ENCODE results near the gene CACNA1E. TPM values are rescaled to one million over a fixed set of nuclear protein-coding genes. Genes with fewer than 3 reads are reported as not detected.

The CACNA1E gene
- total RNA-seq, 2 donors from 2014 or later, result 0.02 TPM; not detected in 1

GRCh38 chr1:181730606-181731005 is 247.3 kb downstream of the CACNA1E start:
- Mint-ChIP-seq H3K36me3 (ENCODE audit: insufficient read depth in 2 of 2) (no peaks in the 10 kb centered on the region), H3K27me3 (ENCODE audit: low read depth) (peaks cover 14% of the 10 kb centered on the region), H3K4me3 (no peak overlapping the region), H3K27ac (no peak overlapping the region), H3K4me1 (ENCODE audit: low read depth) (no peaks in the 10 kb centered on the region), H3K9me3 (no peaks in the 10 kb centered on the region)
- ATAC-seq (replicated peaks in 1 of 2) (no peak), DNase-seq (no peak)

DNA sequence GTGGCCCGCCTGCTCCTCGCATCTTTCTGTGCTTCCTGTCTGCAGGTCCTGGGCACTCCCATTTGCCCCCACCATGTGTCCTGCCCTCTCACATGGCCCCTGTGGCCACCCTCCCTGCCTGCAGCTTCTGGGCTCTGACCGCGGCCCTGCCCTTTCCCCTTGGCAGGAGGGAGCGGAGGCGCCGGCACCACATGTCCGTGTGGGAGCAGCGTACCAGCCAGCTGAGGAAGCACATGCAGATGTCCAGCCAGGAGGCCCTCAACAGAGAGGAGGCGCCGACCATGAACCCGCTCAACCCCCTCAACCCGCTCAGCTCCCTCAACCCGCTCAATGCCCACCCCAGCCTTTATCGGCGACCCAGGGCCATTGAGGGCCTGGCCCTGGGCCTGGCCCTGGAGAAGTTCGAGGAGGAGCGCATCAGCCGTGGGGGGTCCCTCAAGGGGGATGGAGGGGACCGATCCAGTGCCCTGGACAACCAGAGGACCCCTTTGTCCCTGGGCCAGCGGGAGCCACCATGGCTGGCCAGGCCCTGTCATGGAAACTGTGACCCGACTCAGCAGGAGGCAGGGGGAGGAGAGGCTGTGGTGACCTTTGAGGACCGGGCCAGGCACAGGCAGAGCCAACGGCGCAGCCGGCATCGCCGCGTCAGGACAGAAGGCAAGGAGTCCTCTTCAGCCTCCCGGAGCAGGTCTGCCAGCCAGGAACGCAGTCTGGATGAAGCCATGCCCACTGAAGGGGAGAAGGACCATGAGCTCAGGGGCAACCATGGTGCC is 249.1 kb downstream of the CACNA1E start:
- ATAC-seq (replicated peaks in 1 of 2), result no peak
- H3K4me1 Mint-ChIP-seq (ENCODE audit: low read depth), result no peaks in the 10 kb centered on the region
- peaks cover 26% of the 10 kb centered on the region for H3K27me3 Mint-ChIP-seq (ENCODE audit: low read depth)
- H3K4me3 Mint-ChIP-seq, result no peak overlapping the region
- H3K27ac Mint-ChIP-seq, result no peak overlapping the region
- H3K36me3 Mint-ChIP-seq (ENCODE audit: insufficient read depth in 2 of 2), result no peaks in the 10 kb centered on the region
- no peaks in the 10 kb centered on the region for H3K9me3 Mint-ChIP-seq
- no peak for DNase-seq

DNA sequence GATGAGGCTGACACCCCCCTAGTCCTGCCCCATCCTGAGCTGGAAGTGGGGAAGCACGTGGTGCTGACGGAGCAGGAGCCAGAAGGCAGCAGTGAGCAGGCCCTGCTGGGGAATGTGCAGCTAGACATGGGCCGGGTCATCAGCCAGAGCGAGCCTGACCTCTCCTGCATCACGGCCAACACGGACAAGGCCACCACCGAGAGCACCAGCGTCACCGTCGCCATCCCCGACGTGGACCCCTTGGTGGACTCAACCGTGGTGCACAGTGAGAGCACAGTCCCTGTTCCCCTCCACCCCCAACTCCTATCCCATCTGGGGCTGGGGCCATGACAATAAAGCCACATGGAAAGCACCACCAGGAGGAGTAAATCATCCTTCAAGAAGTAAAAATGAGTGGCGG is 250.2 kb downstream of the CACNA1E start:
- DNase-seq (no peak), ATAC-seq (replicated peaks in 1 of 2) (no peak)
- H3K9me3 Mint-ChIP-seq, result no peaks in the 10 kb centered on the region
- no peaks in the 10 kb centered on the region for H3K4me1 Mint-ChIP-seq (ENCODE audit: low read depth)
- H3K4me3 Mint-ChIP-seq, result no peak overlapping the region
- peaks cover 26% of the 10 kb centered on the region for H3K27me3 Mint-ChIP-seq (ENCODE audit: low read depth)
- no peak overlapping the region for H3K27ac Mint-ChIP-seq
- no peaks in the 10 kb centered on the region for H3K36me3 Mint-ChIP-seq (ENCODE audit: insufficient read depth in 2 of 2)

DNA sequence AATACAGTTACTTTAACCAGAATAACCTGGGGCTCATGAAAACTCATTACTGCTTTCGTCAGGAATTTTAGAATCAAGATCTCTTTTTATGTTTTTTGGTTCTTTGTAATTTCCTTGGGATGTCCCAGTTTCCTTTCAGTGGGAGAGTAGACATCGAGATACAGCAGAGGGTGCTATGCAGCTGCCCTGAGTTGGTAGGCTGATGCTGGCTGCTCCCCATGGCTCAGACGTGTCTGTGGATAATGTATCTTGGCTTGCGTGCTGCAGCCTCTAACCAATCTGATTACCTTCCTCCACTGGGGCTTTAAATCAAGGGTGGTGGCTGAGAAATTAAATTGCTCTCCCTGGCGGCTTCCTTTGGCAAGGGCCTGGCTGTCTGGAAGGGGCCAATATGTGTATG is 253.7 kb downstream of the CACNA1E start:
- Mint-ChIP-seq H3K36me3 (ENCODE audit: insufficient read depth in 2 of 2) (no peaks in the 10 kb centered on the region), H3K4me1 (ENCODE audit: low read depth) (no peaks in the 10 kb centered on the region), H3K27ac (no peak overlapping the region), H3K27me3 (ENCODE audit: low read depth) (peaks cover 26% of the 10 kb centered on the region), H3K9me3 (no peaks in the 10 kb centered on the region), H3K4me3 (no peak overlapping the region)
- no peak for ATAC-seq (replicated peaks in 1 of 2)
- DNase-seq, result no peak

DNA sequence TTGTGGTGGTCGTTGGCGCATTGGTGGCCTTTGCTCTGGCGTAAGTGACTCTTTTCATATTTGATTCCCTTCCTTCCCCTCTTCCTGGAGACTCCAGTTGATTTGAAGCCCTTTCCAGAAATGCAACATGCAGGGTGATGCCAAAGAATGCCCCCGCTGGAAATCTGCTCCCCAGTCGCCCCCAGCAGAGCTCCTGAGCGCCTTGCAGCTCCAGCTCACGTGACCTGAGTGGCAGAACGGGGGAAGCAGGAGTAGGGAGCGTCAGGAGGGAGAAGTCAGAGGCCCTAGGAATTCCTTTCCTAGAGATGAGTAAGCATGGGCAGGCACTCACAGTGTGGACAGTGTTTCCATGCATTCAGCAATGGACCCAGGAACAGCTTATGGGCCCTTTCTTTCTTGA is 255.9 kb downstream of the CACNA1E start:
- Mint-ChIP-seq H3K27ac (no peak overlapping the region), H3K9me3 (no peaks in the 10 kb centered on the region), H3K27me3 (ENCODE audit: low read depth) (peaks cover 32% of the 10 kb centered on the region), H3K36me3 (ENCODE audit: insufficient read depth in 2 of 2) (no peaks in the 10 kb centered on the region), H3K4me1 (ENCODE audit: low read depth) (no peaks in the 10 kb centered on the region), H3K4me3 (no peak overlapping the region)
- DNase-seq (no peak), ATAC-seq (replicated peaks in 1 of 2) (no peak)

GRCh38 chr1:181742426-181742825 is 259.1 kb downstream of the CACNA1E start:
- Mint-ChIP-seq H3K4me1 (ENCODE audit: low read depth) (no peaks in the 10 kb centered on the region), H3K27me3 (ENCODE audit: low read depth) (peaks cover 11% of the 10 kb centered on the region), H3K9me3 (no peaks in the 10 kb centered on the region), H3K27ac (no peak overlapping the region), H3K4me3 (no peak overlapping the region), H3K36me3 (ENCODE audit: insufficient read depth in 2 of 2) (no peaks in the 10 kb centered on the region)
- DNase-seq, result no peak
- ATAC-seq (replicated peaks in 1 of 2), result no peak

- Mint-ChIP-seq H3K27ac (no peak overlapping the region), H3K9me3 (no peaks in the 10 kb centered on the region), H3K4me1 (ENCODE audit: low read depth) (no peaks in the 10 kb centered on the region), H3K4me3 (no peak overlapping the region), H3K27me3 (ENCODE audit: low read depth) (peaks cover 11% of the 10 kb centered on the region), H3K36me3 (ENCODE audit: insufficient read depth in 2 of 2) (no peaks in the 10 kb centered on the region)
- ATAC-seq (replicated peaks in 1 of 2) (no peak), DNase-seq (no peak)
Measured at GRCh38 chr1:181743878-181744312, 260.6 kb downstream of the CACNA1E start.

DNA sequence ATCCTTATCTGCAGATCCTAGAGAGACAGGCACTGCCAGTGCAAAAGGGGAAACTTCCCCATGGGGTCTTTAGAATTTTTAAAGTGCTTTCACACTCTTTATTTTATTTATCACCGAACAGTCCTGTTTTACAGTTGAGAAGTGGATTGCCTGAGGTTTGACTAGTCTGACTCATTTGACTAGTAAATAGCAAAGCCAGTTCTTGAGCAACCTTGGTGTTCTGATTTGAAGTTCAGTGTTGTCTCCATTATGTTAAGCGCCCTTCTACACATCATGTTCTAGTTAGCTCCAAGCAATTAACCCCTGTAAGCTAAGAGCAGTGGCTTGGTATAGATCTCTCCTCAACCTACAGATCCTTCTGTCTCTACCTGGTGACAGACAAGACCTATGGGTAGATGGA is 262.9 kb downstream of the CACNA1E start:
- Mint-ChIP-seq H3K4me3 (no peak overlapping the region), H3K4me1 (ENCODE audit: low read depth) (no peaks in the 10 kb centered on the region), H3K36me3 (ENCODE audit: insufficient read depth in 2 of 2) (no peaks in the 10 kb centered on the region), H3K9me3 (no peaks in the 10 kb centered on the region), H3K27ac (no peak overlapping the region), H3K27me3 (ENCODE audit: low read depth) (peaks cover 11% of the 10 kb centered on the region)
- ATAC-seq (replicated peaks in 1 of 2), result no peak
- DNase-seq, result no peak

GRCh38 chr1:181748013-181748412 is 264.7 kb downstream of the CACNA1E start:
- Mint-ChIP-seq H3K9me3 (no peaks in the 10 kb centered on the region), H3K27ac (no peak overlapping the region), H3K4me1 (ENCODE audit: low read depth) (no peaks in the 10 kb centered on the region), H3K27me3 (ENCODE audit: low read depth) (peaks cover 5% of the 10 kb centered on the region), H3K4me3 (no peak overlapping the region), H3K36me3 (ENCODE audit: insufficient read depth in 2 of 2) (no peaks in the 10 kb centered on the region)
- ATAC-seq (replicated peaks in 1 of 2), result no peak
- no peak for DNase-seq

DNA sequence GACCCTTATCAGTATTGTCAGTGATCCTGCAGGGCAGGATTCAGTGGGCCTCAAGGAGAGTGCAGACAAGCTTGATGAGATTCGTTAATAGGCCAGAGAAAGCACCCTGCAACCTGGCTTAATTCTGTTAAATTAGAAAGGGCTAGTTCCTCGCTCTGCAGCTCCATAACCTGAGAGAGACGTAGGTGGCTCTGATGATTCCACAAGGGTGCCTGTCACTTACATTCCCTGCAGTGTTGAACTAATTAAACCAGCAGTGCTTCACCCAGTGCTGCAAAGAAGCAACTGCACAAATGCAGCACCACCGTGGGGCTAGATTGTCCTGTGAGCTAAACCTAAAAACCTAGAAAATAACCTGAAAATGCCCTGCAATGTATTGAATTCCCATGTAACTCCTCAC is 270.8 kb downstream of the CACNA1E start:
- Mint-ChIP-seq H3K27ac (no peak overlapping the region), H3K36me3 (ENCODE audit: insufficient read depth in 2 of 2) (no peaks in the 10 kb centered on the region), H3K27me3 (ENCODE audit: low read depth) (no peaks in the 10 kb centered on the region), H3K4me3 (no peak overlapping the region), H3K9me3 (no peaks in the 10 kb centered on the region), H3K4me1 (ENCODE audit: low read depth) (no peaks in the 10 kb centered on the region)
- ATAC-seq (replicated peaks in 1 of 2), result no peak
- no peak for DNase-seq

GRCh38 chr1:181759481-181759880 is 276.2 kb downstream of the CACNA1E start:
- no peaks in the 10 kb centered on the region for H3K9me3 Mint-ChIP-seq
- H3K27me3 Mint-ChIP-seq (ENCODE audit: low read depth), result no peaks in the 10 kb centered on the region
- H3K36me3 Mint-ChIP-seq (ENCODE audit: insufficient read depth in 2 of 2), result no peaks in the 10 kb centered on the region
- no peak for ATAC-seq (replicated peaks in 1 of 2)
- no peaks in the 10 kb centered on the region for H3K4me1 Mint-ChIP-seq (ENCODE audit: low read depth)
- H3K27ac Mint-ChIP-seq, result no peak overlapping the region
- H3K4me3 Mint-ChIP-seq, result no peak overlapping the region
- no peak for DNase-seq

- no peaks in the 10 kb centered on the region for H3K36me3 Mint-ChIP-seq (ENCODE audit: insufficient read depth in 2 of 2)
- H3K4me3 Mint-ChIP-seq, result no peak overlapping the region
- peaks cover 4% of the 10 kb centered on the region for H3K4me1 Mint-ChIP-seq (ENCODE audit: low read depth)
- H3K27me3 Mint-ChIP-seq (ENCODE audit: low read depth), result no peaks in the 10 kb centered on the region
- no peak overlapping the region for H3K27ac Mint-ChIP-seq
- DNase-seq (no peak), ATAC-seq (replicated peaks in 1 of 2) (no peak)
- H3K9me3 Mint-ChIP-seq, result no peaks in the 10 kb centered on the region
Measured at GRCh38 chr1:181763736-181764135, 280.4 kb downstream of the CACNA1E start.

DNA sequence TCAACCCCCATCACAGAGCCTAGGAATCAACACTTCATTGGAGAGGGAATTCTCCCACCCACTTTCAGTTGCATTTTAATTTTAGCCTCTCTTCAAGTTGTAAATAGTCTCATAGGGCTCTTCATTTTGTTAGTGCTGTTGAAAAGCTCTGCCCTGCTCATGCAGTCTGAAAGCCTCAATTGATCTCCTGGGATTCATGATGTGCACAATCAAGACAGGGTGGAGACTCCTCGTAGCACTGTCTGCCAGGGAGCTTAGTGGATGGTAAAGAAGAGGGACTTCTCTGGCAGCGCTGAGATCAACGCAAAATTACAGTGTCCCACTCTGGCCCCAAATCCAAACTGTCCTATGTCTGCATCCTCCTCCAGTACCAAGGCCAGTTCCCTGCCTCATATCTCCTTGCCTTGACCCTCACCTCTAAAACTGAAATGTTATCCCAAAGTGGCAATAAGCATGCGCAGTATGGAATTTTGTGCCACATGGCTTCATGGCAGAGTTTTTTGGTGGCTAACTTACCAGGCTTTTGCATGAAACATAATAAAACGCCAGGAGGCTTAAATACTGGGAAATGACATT is 282.2 kb downstream of the CACNA1E start:
- H3K27me3 Mint-ChIP-seq (ENCODE audit: low read depth), result no peaks in the 10 kb centered on the region
- ATAC-seq (replicated peaks in 1 of 2), result no peak
- H3K4me1 Mint-ChIP-seq (ENCODE audit: low read depth), result peaks cover 4% of the 10 kb centered on the region
- H3K27ac Mint-ChIP-seq, result no peak overlapping the region
- no peaks in the 10 kb centered on the region for H3K9me3 Mint-ChIP-seq
- no peak for DNase-seq
- no peaks in the 10 kb centered on the region for H3K36me3 Mint-ChIP-seq (ENCODE audit: insufficient read depth in 2 of 2)
- no peak overlapping the region for H3K4me3 Mint-ChIP-seq

All from activated T-cell treated with anti-CD3 and anti-CD28 coated beads, Interleukin-2, amount 50 U/mL, for 72 hours (primary cell).